ENCODE data around the gene KISS1. TPM values are rescaled to one million over a fixed set of nuclear protein-coding genes. Genes with fewer than 3 reads are reported as not detected.

KISS1 gene
- polyA plus RNA-seq, 1 donor: 2.8 TPM

Other genes with a start within 250 kb of the KISS1 start
- 34.0 TPM for gene SOX13, start 123.4 kb downstream of the KISS1 start, polyA plus RNA-seq
- gene ETNK2, start 44.4 kb downstream of the KISS1 start, polyA plus RNA-seq: 34.3 TPM
- 4.2 TPM for gene REN, start 30.2 kb downstream of the KISS1 start, polyA plus RNA-seq
- gene GOLT1A, start 17.5 kb upstream of the KISS1 start, polyA plus RNA-seq: 113 TPM
- 59.3 TPM for gene PLEKHA6, start 163.4 kb upstream of the KISS1 start, polyA plus RNA-seq
- gene PPP1R15B, start 215.3 kb upstream of the KISS1 start, polyA plus RNA-seq: 46.4 TPM

All from large intestine (tissue), 1 donor.